Natural killer cell (primary cell): Measurements from ENCODE around the gene HHIP. TPM values are rescaled to one million over a fixed set of nuclear protein-coding genes. Genes with fewer than 3 reads are reported as not detected.

Experiments used
- ATAC-seq, 3 donors: fragments of 150-1000 bp in 2 of 3; fragments of 200-7000 bp in 1 of 3; cut with Tn5 transposase; 1 replicate in 1 of 3; 2 replicates in 2 of 3; pipeline ENCODE4 v1.10.0; 2021; ENCODE audit warnings: mild to moderate bottlenecking in 2 of 3, moderate library complexity in 2 of 3
- DNase-seq, 2 donors: peaks; one replicate each; pipeline versions ENCODE4 v3.0.0 to v3.0.0-alpha.2; 2013 to 2021; ENCODE audit warnings: mixed read lengths in 1 of 2
- H3K27ac ChIP-seq: one replicate; pipeline ENCODE4 v1.5.1; 2013; ENCODE audit warnings: mild to moderate bottlenecking, low read length
- H3K27me3 ChIP-seq: one replicate; pipeline ENCODE4 v1.6.1; 2013; ENCODE audit warnings: low read length; ENCODE audit not compliant: control insufficient read depth, insufficient read depth
- H3K36me3 ChIP-seq: one replicate; pipeline ENCODE4 v1.6.1; 2013; ENCODE audit warnings: low read length; ENCODE audit not compliant: control insufficient read depth, insufficient read depth
- H3K4me1 ChIP-seq: one replicate; pipeline ENCODE4 v1.6.1; 2013; ENCODE audit warnings: low read length; ENCODE audit not compliant: control insufficient read depth, insufficient read depth
- H3K4me3 ChIP-seq: one replicate; pipeline ENCODE4 v1.5.1; 2013; ENCODE audit warnings: low read length
- H3K9me3 ChIP-seq: one replicate; pipeline ENCODE4 v1.6.1; 2013; ENCODE audit warnings: low read length; ENCODE audit not compliant: control insufficient read depth, insufficient read depth
- H3K27ac Mint-ChIP-seq, 2 donors: one replicate each; pipeline ENCODE4 v1.8.0; 2022; ENCODE audit warnings: mild to moderate bottlenecking in 2 of 2, mixed read lengths in 2 of 2, moderate library complexity in 1 of 2
- H3K27me3 Mint-ChIP-seq, 2 donors: one replicate each; pipeline ENCODE4 v1.8.0; 2022; ENCODE audit warnings: low read depth in 2 of 2, mixed read lengths in 2 of 2
- H3K36me3 Mint-ChIP-seq: one replicate; pipeline ENCODE4 v1.8.0; 2022; ENCODE audit warnings: mixed read lengths
- H3K4me1 Mint-ChIP-seq, 2 donors: one replicate each; pipeline ENCODE4 v1.8.0; 2022; ENCODE audit warnings: mixed read lengths in 2 of 2
- H3K4me3 Mint-ChIP-seq: one replicate; pipeline ENCODE4 v1.8.0; 2022; ENCODE audit warnings: mild to moderate bottlenecking, moderate library complexity, mixed read lengths
- H3K9me3 Mint-ChIP-seq, 2 donors: one replicate each; pipeline ENCODE4 v1.8.0; 2022; ENCODE audit warnings: mixed read lengths in 2 of 2
- CTCF ChIP-seq: fragments of 200-600 bp; IDR thresholded peaks from one replicate; pipeline ENCODE4 v1.8.0; 2022; ENCODE audit warnings: antibody characterized with exemption
- WGBS: methylation state at CpG from one replicate; pipeline ENCODE4 v1.1.7; 2013; ENCODE audit warnings: missing lambda C conversion rate; ENCODE audit not compliant: insufficient coverage; 5-methylcytosine and 5-hydroxymethylcytosine counted together
- intact Hi-C: fragments of 100-400 bp; cut with micrococcal nuclease; formaldehyde crosslinking; loops from one replicate; pipeline ENCODE4 v1.14.2; 2022
- total RNA-seq, 4 donors: library from RNA; stranded (reverse); fragments of 120-200 nt in 1 of 4; gene quantifications; one replicate each; pipeline versions ENCODE4 v1.2.3 to v1.2.4, GENCODE V29; 2013 to 2022

HHIP gene
- total RNA-seq, 3 donors from 2014 or later (not counting 1 experiment from before 2014, with no cell fraction given) = not detected

DNA sequence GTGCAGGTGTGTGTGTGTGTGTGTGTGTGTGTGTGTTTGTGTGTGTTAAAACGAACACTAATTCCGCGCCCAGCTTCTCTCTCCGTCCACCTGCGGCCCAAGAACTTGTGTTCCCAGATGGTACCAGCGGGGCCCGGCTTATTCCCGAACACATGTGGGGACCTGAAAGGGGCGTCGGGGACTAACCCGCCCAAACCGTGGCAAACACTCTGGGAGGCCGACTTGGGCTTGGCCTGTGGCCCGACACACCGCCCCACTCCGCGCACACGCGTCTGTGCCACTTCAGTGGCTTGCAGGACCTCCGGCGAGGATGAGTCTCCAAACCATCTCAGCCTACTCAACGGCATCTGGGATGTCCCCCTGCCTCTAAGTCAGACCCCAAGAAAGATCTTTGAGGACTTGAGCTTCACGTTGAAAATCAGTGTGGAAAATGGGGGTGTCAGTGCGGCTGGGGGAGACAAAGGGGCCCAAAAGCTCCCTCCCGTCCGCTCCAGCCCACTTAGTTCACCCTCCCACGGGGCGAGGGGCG, 790 bp upstream of the HHIP start:
- no peaks in the 10 kb centered on the region for H3K9me3 Mint-ChIP-seq
- intact Hi-C loops = no loop called here
- H3K27ac Mint-ChIP-seq = no peak overlapping the region
- no peaks in the 10 kb centered on the region for H3K36me3 Mint-ChIP-seq
- H3K4me1 ChIP-seq = peaks cover 21% of the 10 kb centered on the region
- H3K9me3 ChIP-seq = no peaks in the 10 kb centered on the region
- 69% methylated on average over 24 of the region's 29 CpGs for whole genome bisulfite sequencing
- H3K4me3 ChIP-seq = no peak overlapping the region
- H3K36me3 ChIP-seq = no peaks in the 10 kb centered on the region
- H3K27me3 ChIP-seq = peaks cover 19% of the 10 kb centered on the region
- H3K27me3 Mint-ChIP-seq = peaks cover 23 to 27% of the 10 kb centered on the region in 2 donors
- no peak for DNase-seq
- TF ChIP-seq CTCF = no peak
- H3K4me1 Mint-ChIP-seq = peaks cover 21 to 23% of the 10 kb centered on the region in 2 donors
- no peak overlapping the region for H3K27ac ChIP-seq
- H3K4me3 Mint-ChIP-seq = peak overlapping the region; percentile 63
- ATAC-seq = no peak

- Mint-ChIP-seq H3K27ac (peak overlapping the region; percentile 21 to 23), H3K9me3 (no peaks in the 10 kb centered on the region), H3K4me3 (peak overlapping the region; percentile 92), H3K4me1 (peaks cover 21 to 23% of the 10 kb centered on the region in 2 donors), H3K27me3 (peaks cover 23 to 28% of the 10 kb centered on the region in 2 donors), H3K36me3 (no peaks in the 10 kb centered on the region)
- H3K27ac ChIP-seq = no peak overlapping the region
- ATAC-seq (peak; percentile 52 to 60 (median 53)), DNase-seq (no peak)
- H3K36me3 ChIP-seq = no peaks in the 10 kb centered on the region
- no peaks in the 10 kb centered on the region for H3K9me3 ChIP-seq
- intact Hi-C loops = no loop called here
- WGBS = under 1% methylated on average over 22 of the region's 22 CpGs
- H3K4me3 ChIP-seq = peak overlapping the region; percentile 31
- peaks cover 21% of the 10 kb centered on the region for H3K4me1 ChIP-seq
- no peak for TF ChIP-seq CTCF
- H3K27me3 ChIP-seq = peaks cover 19% of the 10 kb centered on the region
Observed at GRCh38 chr4:144646523-144647094, 653 bp downstream of the HHIP start.

GRCh38 chr4:144647095-144647561, 1.2 kb downstream of the HHIP start:
- H3K9me3 ChIP-seq = no peaks in the 10 kb centered on the region
- H3K4me3 ChIP-seq = no peak overlapping the region
- H3K27ac Mint-ChIP-seq = peak overlapping the region in 1 of 2 donors; percentile 21
- DNase-seq = peak in 1 of 2 donors; percentile 6
- intact Hi-C loops = no loop called here
- H3K27me3 ChIP-seq = peaks cover 19% of the 10 kb centered on the region
- no peak for TF ChIP-seq CTCF
- H3K27ac ChIP-seq = no peak overlapping the region
- peaks cover 21% of the 10 kb centered on the region for H3K4me1 ChIP-seq
- ATAC-seq = peak in 2 of 3 donors; percentile 40 to 47
- peak overlapping the region; percentile 92 for H3K4me3 Mint-ChIP-seq
- no peaks in the 10 kb centered on the region for H3K36me3 ChIP-seq
- H3K27me3 Mint-ChIP-seq = peaks cover 23 to 28% of the 10 kb centered on the region in 2 donors
- no peaks in the 10 kb centered on the region for H3K36me3 Mint-ChIP-seq
- H3K9me3 Mint-ChIP-seq = no peaks in the 10 kb centered on the region
- WGBS = 1% methylated on average over 20 of the region's 20 CpGs
- H3K4me1 Mint-ChIP-seq = peaks cover 21 to 23% of the 10 kb centered on the region in 2 donors
